ENCODE results near the gene ASPSCR1.
A peak's percentile ranks its signal among the peaks of the same experiment; 100 is the strongest.

The ASPSCR1 gene

GRCh38 chr17:82047379-82047778 is 70.0 kb downstream of the ASPSCR1 start:
- DNase-seq: no peak

DNA sequence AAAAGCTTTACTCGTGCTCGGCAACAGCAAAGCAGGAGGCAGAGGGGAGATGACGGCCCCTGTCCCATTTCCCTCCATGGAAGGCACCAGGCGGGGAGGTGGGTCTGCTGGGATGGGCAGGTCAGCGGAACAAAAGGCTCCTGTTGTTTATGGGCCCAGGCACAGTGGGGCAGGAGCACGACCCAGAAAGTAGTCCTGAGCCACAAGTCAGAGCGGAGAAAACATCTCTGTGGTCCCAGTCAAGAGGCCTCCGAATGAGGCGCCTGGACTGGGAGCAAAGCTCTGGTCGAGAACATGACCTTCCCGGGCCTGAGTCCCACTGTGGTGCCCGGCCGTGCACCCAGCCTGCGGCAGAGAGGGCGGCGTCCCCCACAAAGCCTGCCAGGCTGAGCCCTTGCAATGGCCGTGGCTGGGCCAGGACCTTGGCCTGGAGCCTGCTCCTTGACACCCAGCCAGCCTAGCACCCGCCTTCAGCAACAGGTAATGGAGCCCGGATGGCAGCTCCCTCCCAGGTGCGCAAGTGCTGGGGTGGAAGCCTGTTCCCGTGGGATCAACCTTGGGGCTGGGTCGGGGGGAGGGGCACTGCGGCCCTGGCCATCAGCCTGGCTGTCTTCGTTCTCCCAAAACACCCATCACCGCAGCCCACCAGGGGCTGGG is 70.6 kb downstream of the ASPSCR1 start:
- DNase-seq: no peak

GRCh38 chr17:82048571-82048971 is 71.1 kb downstream of the ASPSCR1 start:
- DNase-seq: no peak

GRCh38 chr17:82049106-82049505 is 71.7 kb downstream of the ASPSCR1 start:
- DNase-seq: no peak

DNA sequence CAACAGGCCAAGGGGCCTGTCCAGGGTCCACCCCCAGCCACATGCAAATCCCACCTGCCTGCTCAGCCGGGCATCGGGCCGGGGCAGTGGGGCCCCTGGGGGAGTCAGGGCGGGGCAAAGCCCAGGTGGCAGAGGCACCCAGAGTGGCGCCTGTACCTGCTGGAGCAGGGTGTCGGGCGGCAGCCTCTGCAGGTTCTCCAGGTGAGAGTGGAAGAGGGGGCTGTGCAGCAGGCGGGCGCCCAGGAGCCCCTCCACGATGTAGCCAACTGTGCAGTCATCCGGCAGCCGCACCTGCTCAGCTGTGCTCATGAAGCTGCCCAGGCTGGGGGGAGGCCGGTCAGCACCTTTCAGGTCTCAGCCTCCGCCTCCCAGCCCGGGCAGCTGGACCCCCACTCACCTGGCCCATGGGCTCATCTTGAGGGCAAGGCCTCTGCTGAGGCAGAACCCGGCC is 72.1 kb downstream of the ASPSCR1 start:
- no peak for DNase-seq

GRCh38 chr17:82050152-82050760 is 72.8 kb downstream of the ASPSCR1 start:
- no peak for DNase-seq

GRCh38 chr17:82050761-82051641 is 73.6 kb downstream of the ASPSCR1 start:
- no peak for DNase-seq

- DNase-seq: peak; percentile 66 to 75
Measured at GRCh38 chr17:82051776-82052637, 74.6 kb downstream of the ASPSCR1 start, which contains the start of the genes GPS1 and RFNG. Gene GPS1 (plus strand): TSS chr17:82051898. CDS start chr17:82051932, 34 bp downstream. Gene RFNG (minus strand): TSS chr17:82051811. CDS start chr17:82051766, 45 bp downstream.

DNA sequence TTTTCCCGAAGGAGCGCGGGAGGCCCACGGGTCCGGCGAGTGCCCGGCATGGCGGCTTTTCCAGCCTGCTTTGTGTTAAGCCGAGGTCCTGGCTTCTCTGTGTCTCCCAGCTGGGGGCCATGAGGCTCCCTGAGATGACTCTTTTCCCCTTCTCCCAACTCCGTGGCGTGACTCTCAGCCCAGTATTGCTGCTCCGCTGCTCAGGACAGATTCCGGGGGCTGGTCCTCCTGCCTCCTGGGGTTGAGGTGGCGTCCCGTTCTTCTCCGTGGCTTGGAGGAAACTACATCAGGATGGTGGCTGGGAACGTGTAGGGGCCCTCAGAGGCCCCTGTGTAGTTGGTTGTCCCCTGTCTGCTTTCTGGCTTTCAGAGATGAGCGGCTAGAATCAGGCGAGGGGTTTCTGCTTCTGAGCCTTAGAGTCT is 75.2 kb downstream of the ASPSCR1 start:
- no peak for DNase-seq

- DNase-seq: no peak
Measured at GRCh38 chr17:82053130-82053529, 75.7 kb downstream of the ASPSCR1 start.

DNA sequence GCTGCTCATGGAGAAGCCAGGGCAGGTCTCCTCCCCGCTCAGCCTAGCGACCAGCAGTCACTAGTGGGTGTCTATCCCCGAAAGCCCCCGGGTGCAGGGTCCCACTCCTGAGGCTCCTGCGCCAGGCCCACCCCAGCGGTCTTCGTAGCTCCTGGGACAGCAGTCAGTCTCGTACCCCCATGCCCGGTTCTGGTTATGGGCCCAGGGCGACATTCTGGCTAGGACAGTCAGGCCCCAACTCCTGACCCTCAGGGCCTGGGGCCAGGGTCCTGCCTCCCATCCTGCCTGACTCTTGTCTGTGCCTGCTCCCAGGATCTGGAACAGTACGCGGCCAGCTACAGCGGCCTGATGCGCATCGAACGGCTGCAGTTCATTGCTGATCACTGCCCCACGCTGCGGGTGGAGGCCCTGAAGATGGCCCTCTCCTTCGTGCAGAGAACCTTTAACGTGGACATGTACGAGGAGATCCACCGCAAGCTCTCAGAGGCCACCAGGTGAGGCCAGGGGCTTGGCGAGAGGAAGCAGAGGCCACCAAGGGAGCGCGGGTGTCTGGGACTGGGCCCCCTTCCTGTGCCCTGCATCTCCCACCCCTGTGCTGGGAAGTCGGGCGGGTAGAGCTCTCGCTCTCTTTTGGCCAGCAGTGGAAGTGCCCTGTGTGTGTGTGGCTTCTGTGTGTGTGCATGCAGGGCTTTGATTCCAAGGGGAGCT is 76.3 kb downstream of the ASPSCR1 start:
- no peak for DNase-seq

DNA sequence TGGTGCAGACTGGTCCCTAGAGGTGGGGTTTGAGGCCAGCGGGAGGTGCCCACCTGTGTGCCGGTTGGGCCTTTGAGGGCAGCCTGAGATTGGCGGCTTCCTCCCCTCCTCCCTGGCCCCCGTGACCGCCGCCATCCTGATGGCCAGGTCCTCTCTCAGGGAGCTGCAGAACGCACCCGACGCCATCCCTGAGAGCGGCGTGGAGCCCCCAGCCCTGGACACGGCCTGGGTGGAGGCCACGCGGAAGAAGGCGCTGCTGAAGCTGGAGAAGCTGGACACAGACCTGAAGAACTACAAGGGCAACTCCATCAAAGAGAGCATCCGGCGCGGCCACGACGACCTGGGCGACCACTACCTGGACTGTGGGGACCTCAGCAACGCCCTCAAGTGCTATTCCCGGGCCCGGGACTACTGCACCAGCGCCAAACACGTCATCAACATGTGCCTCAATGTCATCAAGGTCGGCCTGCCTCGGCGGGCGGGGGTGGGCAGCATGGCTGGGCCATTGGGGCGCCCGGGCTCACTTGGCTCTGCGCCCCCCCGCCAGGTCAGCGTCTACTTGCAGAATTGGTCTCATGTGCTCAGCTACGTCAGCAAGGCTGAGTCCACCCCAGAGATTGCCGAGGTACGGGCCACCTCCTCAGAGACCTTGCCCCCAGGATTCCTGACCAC is 77.1 kb downstream of the ASPSCR1 start:
- no peak for DNase-seq

DNA sequence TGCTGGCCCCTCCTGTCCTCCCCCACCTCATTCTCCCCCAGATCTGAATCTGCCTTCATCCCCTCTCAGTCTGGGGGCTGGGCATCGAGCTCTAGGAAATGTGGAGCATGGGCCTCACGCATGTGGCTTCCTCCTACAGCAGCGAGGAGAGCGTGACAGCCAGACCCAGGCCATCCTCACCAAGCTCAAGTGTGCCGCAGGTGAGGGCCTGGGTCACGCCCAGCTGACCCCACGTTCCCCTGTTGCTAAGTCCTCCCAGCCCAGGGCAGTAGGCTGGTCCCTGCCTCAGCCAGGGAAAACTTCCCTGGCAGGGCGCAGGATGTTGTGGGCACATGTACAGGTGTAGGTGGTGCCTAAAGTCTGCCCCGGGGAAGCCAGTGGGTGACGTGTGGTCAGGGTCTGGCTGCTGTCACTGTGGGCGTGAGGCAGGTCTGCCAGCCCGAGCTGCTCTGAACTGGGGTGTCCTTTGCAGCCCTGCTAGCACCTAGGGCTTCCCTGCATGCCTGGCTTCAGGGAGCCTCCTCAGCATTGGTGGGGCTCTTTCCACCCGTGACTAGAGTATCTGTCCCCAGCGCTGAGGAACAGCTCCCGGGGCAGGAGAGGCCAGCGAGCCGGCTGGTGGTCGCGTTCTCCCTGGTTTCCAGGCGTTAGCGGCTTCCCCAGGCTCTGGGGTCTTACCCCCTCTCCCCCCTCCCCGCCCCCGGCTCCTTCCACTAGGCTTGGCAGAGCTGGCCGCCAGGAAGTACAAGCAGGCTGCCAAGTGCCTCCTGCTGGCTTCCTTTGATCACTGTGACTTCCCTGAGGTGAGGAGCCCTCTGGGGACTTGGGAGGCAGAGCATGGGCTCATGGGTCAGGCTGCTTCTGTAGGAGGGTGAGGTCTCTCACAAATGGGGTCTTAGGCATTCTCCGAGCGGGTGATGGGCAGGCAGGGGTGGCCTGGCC is 77.9 kb downstream of the ASPSCR1 start:
- DNase-seq: no peak

DNA sequence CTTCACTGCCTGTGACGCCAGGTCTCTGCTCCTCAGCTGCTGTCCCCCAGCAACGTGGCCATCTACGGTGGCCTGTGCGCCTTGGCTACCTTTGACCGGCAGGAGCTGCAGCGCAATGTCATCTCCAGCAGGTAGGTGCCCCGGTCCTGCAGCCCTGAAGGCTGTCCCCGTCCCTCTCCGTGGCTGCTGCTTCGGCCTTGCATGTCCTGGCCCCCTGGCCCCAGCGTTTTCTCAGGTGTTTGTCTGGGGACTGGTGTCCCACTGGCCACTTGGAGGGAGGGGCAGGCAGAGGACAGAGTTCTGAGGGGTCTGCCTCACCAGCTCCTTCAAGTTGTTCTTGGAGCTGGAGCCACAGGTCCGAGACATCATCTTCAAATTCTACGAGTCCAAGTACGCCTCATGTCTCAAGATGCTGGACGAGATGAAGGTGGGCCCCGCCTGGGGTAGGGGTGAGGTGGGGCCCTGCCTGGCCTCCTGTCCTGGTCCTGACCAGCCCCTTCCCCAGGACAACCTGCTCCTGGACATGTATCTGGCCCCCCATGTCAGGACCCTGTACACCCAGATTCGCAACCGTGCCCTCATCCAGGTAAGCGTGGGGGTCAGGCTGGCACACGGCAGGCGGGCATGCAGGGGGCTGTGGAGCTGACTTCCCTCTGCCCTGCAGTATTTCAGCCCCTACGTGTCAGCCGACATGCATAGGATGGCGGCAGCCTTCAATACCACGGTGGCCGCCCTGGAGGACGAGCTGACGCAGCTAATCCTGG is 78.7 kb downstream of the ASPSCR1 start:
- no peak for DNase-seq

GRCh38 chr17:82056729-82057621 is 79.5 kb downstream of the ASPSCR1 start:
- no peak for DNase-seq

DNA sequence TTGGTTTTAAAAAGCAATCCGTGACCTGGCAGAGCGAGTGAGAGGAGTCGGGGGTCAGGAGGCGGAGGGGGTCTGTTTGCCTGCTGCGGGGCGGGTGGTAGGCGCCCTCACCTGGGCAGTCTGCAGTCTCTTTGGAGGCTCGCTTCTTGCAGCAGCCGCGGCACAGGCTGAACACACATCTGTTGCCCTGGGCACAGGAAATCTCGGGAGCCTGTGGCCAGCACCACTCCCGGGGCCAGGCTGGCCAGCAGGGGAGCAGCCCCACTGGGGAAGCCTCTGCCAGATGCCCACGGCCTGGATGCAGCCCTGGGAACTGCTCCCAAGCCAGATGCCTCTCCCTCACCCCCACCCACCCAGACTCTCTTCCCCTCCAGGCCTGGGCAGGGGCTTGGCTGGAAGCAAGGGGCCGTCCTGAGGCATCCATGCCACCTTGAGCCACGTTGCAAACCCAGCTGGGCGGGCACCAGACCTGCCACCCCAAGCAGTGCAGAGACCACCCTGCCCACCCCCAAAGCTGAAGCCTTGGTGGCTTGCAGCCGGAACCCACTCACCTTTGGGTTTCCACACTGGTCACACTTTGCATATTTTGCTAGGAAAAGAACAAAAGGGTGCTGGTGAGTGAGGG is 80.9 kb downstream of the ASPSCR1 start:
- no peak for DNase-seq

DNA sequence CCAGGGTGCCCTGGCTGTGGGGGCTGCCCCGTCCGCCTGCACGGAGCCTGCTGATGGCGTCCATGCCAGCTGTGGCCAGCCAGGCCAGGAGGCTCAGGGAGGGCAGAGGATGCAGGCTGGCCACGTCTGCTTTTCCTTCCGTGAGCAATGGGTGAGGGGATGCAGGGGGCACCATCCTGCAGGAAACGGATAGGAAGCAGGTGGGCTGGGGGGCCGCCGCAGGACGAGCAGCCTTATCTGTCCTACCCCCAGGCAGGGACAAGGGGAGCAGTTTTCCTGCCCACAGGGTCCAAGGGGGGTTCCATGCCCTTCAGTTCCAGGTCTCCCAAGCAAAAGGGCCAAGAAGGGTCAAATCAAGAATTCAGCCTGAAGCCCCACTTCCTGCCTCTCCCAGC is 81.4 kb downstream of the ASPSCR1 start:
- no peak for DNase-seq
